ENCODE data around the gene CDC14A. TPM values are rescaled to one million over a fixed set of nuclear protein-coding genes. Genes with fewer than 3 reads are reported as not detected.

Gene CDC14A
- total RNA-seq, 1 experiment from 2014 or later, result 3.4 TPM

GRCh38 chr1:100395913-100396312, 43.6 kb downstream of the CDC14A start:
- no peak overlapping the region for H3K4me3 ChIP-seq (ENCODE audit: low read length)
- H4K20me1 ChIP-seq (ENCODE audit: low read length), result no peaks in the 10 kb centered on the region
- no peak overlapping the region for H2AFZ ChIP-seq (ENCODE audit: low read length)
- ATAC-seq (no peak), DNase-seq (no peak)
- no peaks in the 10 kb centered on the region for H3K4me1 ChIP-seq (ENCODE audit: insufficient read depth, low read length)
- no peak overlapping the region for H3K27ac ChIP-seq (ENCODE audit: low read length)
- no TSS peak for BruUV-seq (replicated peaks)
- no peak overlapping the region for H3K4me2 ChIP-seq (ENCODE audit: low read length)
- no peaks in the 10 kb centered on the region for H3K9me3 ChIP-seq (ENCODE audit: low read length)
- TF ChIP-seq, protein P1, sequence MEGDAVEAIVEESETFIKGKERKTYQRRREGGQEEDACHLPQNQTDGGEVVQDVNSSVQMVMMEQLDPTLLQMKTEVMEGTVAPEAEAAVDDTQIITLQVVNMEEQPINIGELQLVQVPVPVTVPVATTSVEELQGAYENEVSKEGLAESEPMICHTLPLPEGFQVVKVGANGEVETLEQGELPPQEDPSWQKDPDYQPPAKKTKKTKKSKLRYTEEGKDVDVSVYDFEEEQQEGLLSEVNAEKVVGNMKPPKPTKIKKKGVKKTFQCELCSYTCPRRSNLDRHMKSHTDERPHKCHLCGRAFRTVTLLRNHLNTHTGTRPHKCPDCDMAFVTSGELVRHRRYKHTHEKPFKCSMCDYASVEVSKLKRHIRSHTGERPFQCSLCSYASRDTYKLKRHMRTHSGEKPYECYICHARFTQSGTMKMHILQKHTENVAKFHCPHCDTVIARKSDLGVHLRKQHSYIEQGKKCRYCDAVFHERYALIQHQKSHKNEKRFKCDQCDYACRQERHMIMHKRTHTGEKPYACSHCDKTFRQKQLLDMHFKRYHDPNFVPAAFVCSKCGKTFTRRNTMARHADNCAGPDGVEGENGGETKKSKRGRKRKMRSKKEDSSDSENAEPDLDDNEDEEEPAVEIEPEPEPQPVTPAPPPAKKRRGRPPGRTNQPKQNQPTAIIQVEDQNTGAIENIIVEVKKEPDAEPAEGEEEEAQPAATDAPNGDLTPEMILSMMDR (conservative IDR thresholded peaks at IDR 0.05; ENCODE audit: low read depth, low read length), result no peak
- TF ChIP-seq EZH2 (IDR thresholded peaks at IDR 0.05; ENCODE audit: low read length, unreplicated experiment) (no peak), EZH2phosphoT487 (IDR thresholded peaks at IDR 0.05; ENCODE audit: borderline replicate concordance, low read length) (no peak)
- intact Hi-C loops (cut with micrococcal nuclease), result no loop called here
- H3K27me3 ChIP-seq (ENCODE audit: low read length), result no peaks in the 10 kb centered on the region
- H3K36me3 ChIP-seq (ENCODE audit: low read depth, low read length), result no peaks in the 10 kb centered on the region
- H3K79me2 ChIP-seq (ENCODE audit: low read length), result no peaks in the 10 kb centered on the region
- H3K9ac ChIP-seq (ENCODE audit: low read length), result no peak overlapping the region
- H3K9me2 ChIP-seq (replicated peaks; ENCODE audit: low read length), result no peaks in the 10 kb centered on the region
- no peaks in the 10 kb centered on the region for H3F3A ChIP-seq (ENCODE audit: low read length, unreplicated experiment)
- ChIA-PET POLR2A (ENCODE audit: unreplicated experiment) (no interaction called here), CTCF (interaction anchor here (0.6 kb wide), 1 partner anchor 14 kb away, joined by 3 read pairs; no protein-coding TSS in a partner anchor)

DNA sequence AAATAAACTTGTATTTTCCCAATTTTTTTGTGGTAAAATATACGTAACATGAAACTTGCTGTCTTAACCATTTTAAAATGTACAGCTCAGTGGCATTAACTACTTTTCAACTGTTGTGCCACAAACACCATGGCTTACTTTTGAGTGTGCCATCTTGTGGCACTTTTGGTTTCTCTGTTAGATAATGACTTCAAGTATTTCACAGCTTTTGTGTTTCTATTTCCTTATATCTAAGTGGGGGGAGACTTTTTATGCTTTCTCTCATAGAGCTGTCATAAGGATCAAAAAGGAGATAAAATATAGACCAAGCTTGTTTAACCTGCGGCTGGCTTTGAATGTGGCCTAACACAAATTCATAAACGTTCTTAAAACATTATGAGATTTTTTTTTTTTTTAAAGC, 44.3 kb downstream of the CDC14A start:
- H3K79me2 ChIP-seq (ENCODE audit: low read length), result no peaks in the 10 kb centered on the region
- no peaks in the 10 kb centered on the region for H3F3A ChIP-seq (ENCODE audit: low read length, unreplicated experiment)
- BruUV-seq (replicated peaks), result no TSS peak
- ATAC-seq (no peak), DNase-seq (no peak)
- no peaks in the 10 kb centered on the region for H3K4me1 ChIP-seq (ENCODE audit: insufficient read depth, low read length)
- no peaks in the 10 kb centered on the region for H3K36me3 ChIP-seq (ENCODE audit: low read depth, low read length)
- no peak overlapping the region for H3K4me3 ChIP-seq (ENCODE audit: low read length)
- H3K9ac ChIP-seq (ENCODE audit: low read length), result no peak overlapping the region
- no peak overlapping the region for H3K4me2 ChIP-seq (ENCODE audit: low read length)
- ChIA-PET POLR2A (ENCODE audit: unreplicated experiment) (interaction anchor here (0.6 kb wide), 1 partner anchor 14 kb away, joined by 8 read pairs; no protein-coding TSS in a partner anchor), CTCF (interaction anchor here (0.6 kb wide), 3 partner anchors 15 to 38 kb away, joined by 3 to 5 read pairs (median 3); no protein-coding TSS in a partner anchor)
- no peaks in the 10 kb centered on the region for H3K9me2 ChIP-seq (replicated peaks; ENCODE audit: low read length)
- no peaks in the 10 kb centered on the region for H3K9me3 ChIP-seq (ENCODE audit: low read length)
- no peaks in the 10 kb centered on the region for H3K27me3 ChIP-seq (ENCODE audit: low read length)
- no peaks in the 10 kb centered on the region for H4K20me1 ChIP-seq (ENCODE audit: low read length)
- no peak overlapping the region for H2AFZ ChIP-seq (ENCODE audit: low read length)
- intact Hi-C loops (cut with micrococcal nuclease), result no loop called here
- H3K27ac ChIP-seq (ENCODE audit: low read length), result no peak overlapping the region
- TF ChIP-seq, protein P1 (conservative IDR thresholded peaks at IDR 0.05; ENCODE audit: low read depth, low read length), result no peak
- TF ChIP-seq EZH2phosphoT487 (IDR thresholded peaks at IDR 0.05; ENCODE audit: borderline replicate concordance, low read length), result no peak
- TF ChIP-seq EZH2 (IDR thresholded peaks at IDR 0.05; ENCODE audit: low read length, unreplicated experiment), result no peak

DNA sequence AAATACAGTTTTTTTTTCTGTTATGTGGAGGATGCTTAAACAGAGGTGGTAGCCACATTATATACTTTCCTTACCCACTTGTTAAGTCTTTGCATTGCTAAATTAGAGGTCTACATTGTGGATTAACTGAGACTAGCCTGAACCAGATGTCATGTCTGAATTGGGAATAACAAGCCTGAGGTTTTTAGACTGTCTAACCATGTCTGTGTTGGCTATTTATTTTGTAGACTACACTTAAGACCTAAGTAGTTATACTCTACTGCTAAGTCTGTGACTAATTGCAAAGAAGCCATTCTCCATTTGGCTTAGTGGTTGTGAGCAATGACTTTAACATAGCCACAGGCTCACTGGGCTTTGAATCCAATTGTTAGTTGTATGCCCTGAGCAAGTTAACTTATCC, 45.4 kb downstream of the CDC14A start:
- Histone ChIP-seq H4K20me1 (ENCODE audit: low read length) (no peaks in the 10 kb centered on the region), H3F3A (ENCODE audit: low read length, unreplicated experiment) (no peaks in the 10 kb centered on the region), H2AFZ (ENCODE audit: low read length) (no peak overlapping the region), H3K4me3 (ENCODE audit: low read length) (no peak overlapping the region), H3K27ac (ENCODE audit: low read length) (no peak overlapping the region), H3K9me3 (ENCODE audit: low read length) (no peaks in the 10 kb centered on the region), H3K9ac (ENCODE audit: low read length) (no peak overlapping the region), H3K9me2 (replicated peaks; ENCODE audit: low read length) (no peaks in the 10 kb centered on the region), H3K36me3 (ENCODE audit: low read depth, low read length) (no peaks in the 10 kb centered on the region), H3K4me1 (ENCODE audit: insufficient read depth, low read length) (no peaks in the 10 kb centered on the region), H3K27me3 (ENCODE audit: low read length) (no peaks in the 10 kb centered on the region), H3K79me2 (ENCODE audit: low read length) (no peaks in the 10 kb centered on the region), H3K4me2 (ENCODE audit: low read length) (no peak overlapping the region)
- DNase-seq (no peak), ATAC-seq (no peak)
- TF ChIP-seq EZH2 (IDR thresholded peaks at IDR 0.05; ENCODE audit: low read length, unreplicated experiment) (no peak), EZH2phosphoT487 (IDR thresholded peaks at IDR 0.05; ENCODE audit: borderline replicate concordance, low read length) (no peak)
- TF ChIP-seq, protein P1 (conservative IDR thresholded peaks at IDR 0.05; ENCODE audit: low read depth, low read length), result no peak
- no TSS peak for BruUV-seq (replicated peaks)
- POLR2A ChIA-PET (ENCODE audit: unreplicated experiment), result no interaction called here
- intact Hi-C loops (cut with micrococcal nuclease), result no loop called here
- CTCF ChIA-PET, result no interaction called here
